C4-2B (cell line): ENCODE measurements around the gene MEF2D.

Experiments used
- ZFX ChIP-seq: fragments of 450-650 bp; IDR thresholded peaks from 2 replicates; pipeline ENCODE4 v1.6.1; 2017
- TF ChIP-seq, protein P1 (sequence below): fragments of 450-650 bp; conservative IDR thresholded peaks from 2 replicates; pipeline ENCODE4 v1.5.1; 2017; ENCODE audit warnings: mild to moderate bottlenecking

DNA sequence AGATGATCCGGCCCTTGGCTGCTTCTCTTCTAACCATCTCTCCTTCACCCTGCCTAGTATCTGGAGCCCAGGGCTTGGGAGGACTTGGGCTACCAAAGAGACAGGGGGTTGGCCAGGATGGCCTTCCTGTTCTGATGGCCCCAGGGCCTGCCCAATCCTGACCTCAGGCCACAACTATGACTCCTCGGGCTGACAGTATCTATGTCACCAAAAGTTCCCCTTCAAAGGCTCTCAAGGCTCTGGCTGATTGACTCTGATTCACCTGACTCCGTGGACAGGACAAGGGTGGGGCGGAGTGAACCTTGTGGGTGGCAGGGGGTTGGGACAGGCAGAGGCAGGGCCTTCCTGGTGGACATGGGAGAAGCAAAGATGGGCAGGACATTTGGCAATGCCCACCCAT, 12.7 kb downstream of the MEF2D start:
- TF ChIP-seq, protein P1, sequence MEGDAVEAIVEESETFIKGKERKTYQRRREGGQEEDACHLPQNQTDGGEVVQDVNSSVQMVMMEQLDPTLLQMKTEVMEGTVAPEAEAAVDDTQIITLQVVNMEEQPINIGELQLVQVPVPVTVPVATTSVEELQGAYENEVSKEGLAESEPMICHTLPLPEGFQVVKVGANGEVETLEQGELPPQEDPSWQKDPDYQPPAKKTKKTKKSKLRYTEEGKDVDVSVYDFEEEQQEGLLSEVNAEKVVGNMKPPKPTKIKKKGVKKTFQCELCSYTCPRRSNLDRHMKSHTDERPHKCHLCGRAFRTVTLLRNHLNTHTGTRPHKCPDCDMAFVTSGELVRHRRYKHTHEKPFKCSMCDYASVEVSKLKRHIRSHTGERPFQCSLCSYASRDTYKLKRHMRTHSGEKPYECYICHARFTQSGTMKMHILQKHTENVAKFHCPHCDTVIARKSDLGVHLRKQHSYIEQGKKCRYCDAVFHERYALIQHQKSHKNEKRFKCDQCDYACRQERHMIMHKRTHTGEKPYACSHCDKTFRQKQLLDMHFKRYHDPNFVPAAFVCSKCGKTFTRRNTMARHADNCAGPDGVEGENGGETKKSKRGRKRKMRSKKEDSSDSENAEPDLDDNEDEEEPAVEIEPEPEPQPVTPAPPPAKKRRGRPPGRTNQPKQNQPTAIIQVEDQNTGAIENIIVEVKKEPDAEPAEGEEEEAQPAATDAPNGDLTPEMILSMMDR: no peak
- no peak for TF ChIP-seq ZFX
